Measurements from ENCODE around the gene F10. TPM values are rescaled to one million over a fixed set of nuclear protein-coding genes. Genes with fewer than 3 reads are reported as not detected.

F10 gene
- total and polyA plus RNA-seq, 2 of the 13 experiments (the other 11 are each of a cell fraction or from before 2014, with no cell fraction given): 58.4 to 237 TPM

DNA sequence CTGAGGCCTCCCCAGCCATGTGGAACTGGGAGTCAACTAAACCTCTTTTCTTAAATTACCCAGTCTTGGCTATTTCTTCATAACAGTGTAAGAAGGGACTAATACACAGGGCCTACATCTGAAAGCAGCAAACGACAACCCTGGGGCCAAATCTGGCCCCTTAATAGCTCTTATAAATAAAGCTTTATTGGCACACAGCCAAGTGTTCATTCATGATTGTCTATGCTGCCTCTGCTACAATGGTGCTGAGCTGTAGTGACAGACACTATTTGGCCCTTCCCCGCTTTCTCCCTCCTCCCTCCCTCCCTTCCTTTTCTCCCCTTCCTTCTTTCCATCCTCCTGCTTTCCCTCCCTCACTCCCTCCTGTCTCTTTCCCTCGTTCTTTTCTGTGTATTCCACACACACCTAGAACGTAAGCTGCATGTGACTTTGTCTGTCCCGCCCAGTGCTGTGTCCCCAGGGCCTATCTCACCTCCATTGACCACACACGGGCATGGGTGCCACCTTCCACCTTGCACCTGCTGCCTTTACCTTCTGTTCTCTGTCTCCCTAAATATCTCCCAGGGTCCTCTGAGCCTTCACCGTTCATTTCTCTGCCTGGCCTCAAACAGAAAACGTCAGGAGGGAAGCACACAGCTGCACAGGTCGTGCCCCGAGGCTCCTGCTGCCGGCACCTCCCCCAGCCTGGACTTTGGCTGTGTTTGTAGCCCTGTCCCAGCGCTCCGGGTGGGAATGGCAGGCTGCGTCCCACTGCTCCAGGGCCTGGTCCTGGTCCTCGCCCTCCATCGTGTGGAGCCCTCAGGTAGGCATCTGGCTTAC lies 35.5 kb downstream of the F10 start, which contains the start of gene PROZ (continued):
- TF ChIP-seq, protein P1, sequence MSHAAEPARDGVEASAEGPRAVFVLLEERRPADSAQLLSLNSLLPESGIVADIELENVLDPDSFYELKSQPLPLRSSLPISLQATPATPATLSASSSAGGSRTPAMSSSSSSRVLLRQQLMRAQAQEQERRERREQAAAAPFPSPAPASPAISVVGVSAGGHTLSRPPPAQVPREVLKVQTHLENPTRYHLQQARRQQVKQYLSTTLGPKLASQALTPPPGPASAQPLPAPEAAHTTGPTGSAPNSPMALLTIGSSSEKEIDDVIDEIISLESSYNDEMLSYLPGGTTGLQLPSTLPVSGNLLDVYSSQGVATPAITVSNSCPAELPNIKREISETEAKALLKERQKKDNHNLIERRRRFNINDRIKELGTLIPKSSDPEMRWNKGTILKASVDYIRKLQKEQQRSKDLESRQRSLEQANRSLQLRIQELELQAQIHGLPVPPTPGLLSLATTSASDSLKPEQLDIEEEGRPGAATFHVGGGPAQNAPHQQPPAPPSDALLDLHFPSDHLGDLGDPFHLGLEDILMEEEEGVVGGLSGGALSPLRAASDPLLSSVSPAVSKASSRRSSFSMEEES (CRISPR knock-in tag; IDR thresholded peaks at IDR 0.05): peak; percentile 81
- TF ChIP-seq PITX1 (CRISPR knock-in tag; IDR thresholded peaks at IDR 0.05): peak; percentile 94
- peak; percentile 37; the same call in 1 of the 2 replicates for TF ChIP-seq ZNF121 (CRISPR knock-in tag; IDR thresholded peaks at IDR 0.05)
- peak; percentile 75 for TF ChIP-seq ARNT2 (CRISPR knock-in tag; IDR thresholded peaks at IDR 0.05; ENCODE audit: low read depth)
- no peak for TF ChIP-seq ZNF296 (CRISPR knock-in tag; conservative IDR thresholded peaks at IDR 0.05)
- TF ChIP-seq JARID2 (CRISPR knock-in tag; IDR thresholded peaks at IDR 0.05; ENCODE audit: insufficient replicate concordance): no peak
- peak; percentile 55; the same call in 1 of the 2 replicates for TF ChIP-seq ZNF550 (CRISPR knock-in tag; IDR thresholded peaks at IDR 0.05; ENCODE audit: borderline replicate concordance)
- peak; percentile 41; the same call in 1 of the 2 replicates for TF ChIP-seq TBX3 (IDR thresholded peaks at IDR 0.05; ENCODE audit: borderline replicate concordance)
- TF ChIP-seq, protein P2, sequence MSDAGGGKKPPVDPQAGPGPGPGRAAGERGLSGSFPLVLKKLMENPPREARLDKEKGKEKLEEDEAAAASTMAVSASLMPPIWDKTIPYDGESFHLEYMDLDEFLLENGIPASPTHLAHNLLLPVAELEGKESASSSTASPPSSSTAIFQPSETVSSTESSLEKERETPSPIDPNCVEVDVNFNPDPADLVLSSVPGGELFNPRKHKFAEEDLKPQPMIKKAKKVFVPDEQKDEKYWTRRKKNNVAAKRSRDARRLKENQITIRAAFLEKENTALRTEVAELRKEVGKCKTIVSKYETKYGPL (CRISPR knock-in tag; IDR thresholded peaks at IDR 0.05): no peak
- no peak for TF ChIP-seq MBD4 (IDR thresholded peaks at IDR 0.05; ENCODE audit: borderline replicate concordance, low read length)
- TF ChIP-seq, protein P3, sequence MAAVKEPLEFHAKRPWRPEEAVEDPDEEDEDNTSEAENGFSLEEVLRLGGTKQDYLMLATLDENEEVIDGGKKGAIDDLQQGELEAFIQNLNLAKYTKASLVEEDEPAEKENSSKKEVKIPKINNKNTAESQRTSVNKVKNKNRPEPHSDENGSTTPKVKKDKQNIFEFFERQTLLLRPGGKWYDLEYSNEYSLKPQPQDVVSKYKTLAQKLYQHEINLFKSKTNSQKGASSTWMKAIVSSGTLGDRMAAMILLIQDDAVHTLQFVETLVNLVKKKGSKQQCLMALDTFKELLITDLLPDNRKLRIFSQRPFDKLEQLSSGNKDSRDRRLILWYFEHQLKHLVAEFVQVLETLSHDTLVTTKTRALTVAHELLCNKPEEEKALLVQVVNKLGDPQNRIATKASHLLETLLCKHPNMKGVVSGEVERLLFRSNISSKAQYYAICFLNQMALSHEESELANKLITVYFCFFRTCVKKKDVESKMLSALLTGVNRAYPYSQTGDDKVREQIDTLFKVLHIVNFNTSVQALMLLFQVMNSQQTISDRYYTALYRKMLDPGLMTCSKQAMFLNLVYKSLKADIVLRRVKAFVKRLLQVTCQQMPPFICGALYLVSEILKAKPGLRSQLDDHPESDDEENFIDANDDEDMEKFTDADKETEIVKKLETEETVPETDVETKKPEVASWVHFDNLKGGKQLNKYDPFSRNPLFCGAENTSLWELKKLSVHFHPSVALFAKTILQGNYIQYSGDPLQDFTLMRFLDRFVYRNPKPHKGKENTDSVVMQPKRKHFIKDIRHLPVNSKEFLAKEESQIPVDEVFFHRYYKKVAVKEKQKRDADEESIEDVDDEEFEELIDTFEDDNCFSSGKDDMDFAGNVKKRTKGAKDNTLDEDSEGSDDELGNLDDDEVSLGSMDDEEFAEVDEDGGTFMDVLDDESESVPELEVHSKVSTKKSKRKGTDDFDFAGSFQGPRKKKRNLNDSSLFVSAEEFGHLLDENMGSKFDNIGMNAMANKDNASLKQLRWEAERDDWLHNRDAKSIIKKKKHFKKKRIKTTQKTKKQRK (IDR thresholded peaks at IDR 0.05; ENCODE audit: low read length): no peak
- TF ChIP-seq ATF5 (CRISPR knock-in tag; IDR thresholded peaks at IDR 0.05; ENCODE audit: low read depth): no peak
- peak; percentile 76 for TF ChIP-seq ZNF331 (CRISPR knock-in tag; IDR thresholded peaks at IDR 0.05)
- no peak for TF ChIP-seq RCOR2 (CRISPR knock-in tag; IDR thresholded peaks at IDR 0.05)
- no peak for TF ChIP-seq POLR2AphosphoS2 (IDR thresholded peaks at IDR 0.05; ENCODE audit: low read depth, low read length)
- TF ChIP-seq SIN3A (IDR thresholded peaks at IDR 0.05; ENCODE audit: borderline replicate concordance, low read depth, low read length): 0 out of 2 replicates have a peak, but pooled peaks have one; percentile 64
- no peak for TF ChIP-seq ATF1 (CRISPR knock-in tag; IDR thresholded peaks at IDR 0.05)
- no peak for TF ChIP-seq REST (IDR thresholded peaks at IDR 0.05; ENCODE audit: borderline replicate concordance in 1 of 2, low read depth in 1 of 2, low read length in 2 of 2)
- peak; percentile 75 for TF ChIP-seq PHF21A (CRISPR knock-in tag; IDR thresholded peaks at IDR 0.05)
